DMS53 treated with DMSO at 0.1 percent for 48 hours (cell line): ENCODE measurements around the gene PER2.

Experiments used
- DNase-seq: peaks from one replicate; lab custom pipeline; 2025; ENCODE audit not compliant: unreplicated experiment; lab: John Stamatoyannopoulos, UW

PER2 gene

GRCh38 chr2:238251331-238251730, 37.1 kb downstream of the PER2 start:
- DNase-seq: no peak

GRCh38 chr2:238250896-238251295, 37.5 kb downstream of the PER2 start:
- no peak for DNase-seq

DNA sequence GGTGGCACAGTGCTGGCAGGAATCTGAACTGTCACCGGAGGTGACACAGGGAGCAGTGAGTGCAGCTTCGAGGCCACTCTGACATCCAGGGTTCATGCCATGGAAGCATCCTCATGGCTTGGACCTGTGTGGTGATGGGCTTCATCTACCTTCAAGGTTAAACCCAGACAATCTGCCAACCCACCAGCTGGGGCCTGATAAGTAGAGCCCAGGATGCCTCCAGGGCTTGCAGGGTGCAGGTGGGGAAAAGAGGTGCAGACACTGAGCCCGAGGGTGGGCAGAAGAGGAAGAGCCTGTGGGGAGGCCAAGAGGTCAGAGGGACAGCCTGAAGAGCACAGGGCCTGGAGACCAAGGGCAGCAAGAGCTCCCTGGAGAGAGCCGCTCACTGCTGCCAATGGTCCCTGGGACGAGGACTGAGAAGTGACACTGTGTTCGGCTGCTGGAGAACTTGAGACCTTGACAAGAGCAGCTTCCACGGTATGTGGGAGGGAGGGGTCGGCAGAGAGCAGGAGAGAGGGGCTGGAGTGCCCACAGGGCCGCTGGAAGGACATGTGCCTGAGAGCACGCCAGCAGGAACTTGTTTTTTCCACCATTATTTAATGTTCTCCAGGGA, 40.5 kb downstream of the PER2 start:
- no peak for DNase-seq

GRCh38 chr2:238247002-238247822, 41.2 kb downstream of the PER2 start:
- no peak for DNase-seq

GRCh38 chr2:238244151-238244550, 44.3 kb downstream of the PER2 start:
- no peak for DNase-seq

DNA sequence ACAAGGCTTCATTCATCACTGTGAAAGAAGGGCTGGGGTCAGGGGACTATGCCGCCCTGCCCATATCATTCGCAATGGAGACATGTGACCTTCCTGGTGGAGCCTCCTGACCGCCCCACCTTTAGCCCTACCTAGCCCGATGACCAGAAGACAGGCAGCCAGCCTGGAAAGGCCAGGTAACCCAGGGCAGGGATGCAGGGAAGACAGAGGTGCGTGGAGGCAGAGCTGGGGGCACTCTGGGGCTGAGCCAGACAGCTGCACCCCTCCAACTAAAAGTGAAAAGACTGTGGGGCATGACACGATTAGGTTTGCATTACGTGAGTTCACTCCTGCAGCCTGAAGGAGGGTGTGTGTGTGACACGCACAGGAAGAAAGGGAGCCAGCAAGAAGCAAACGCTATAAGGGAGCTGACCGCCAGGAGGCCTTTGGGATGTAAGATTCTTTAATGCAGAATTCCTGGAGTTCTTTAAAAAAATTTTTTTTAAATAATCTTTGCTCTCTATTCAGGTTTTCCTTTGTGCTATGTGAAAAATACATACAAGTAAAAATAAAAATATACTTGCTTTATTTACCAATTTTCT, 44.8 kb downstream of the PER2 start:
- no peak for DNase-seq

DNA sequence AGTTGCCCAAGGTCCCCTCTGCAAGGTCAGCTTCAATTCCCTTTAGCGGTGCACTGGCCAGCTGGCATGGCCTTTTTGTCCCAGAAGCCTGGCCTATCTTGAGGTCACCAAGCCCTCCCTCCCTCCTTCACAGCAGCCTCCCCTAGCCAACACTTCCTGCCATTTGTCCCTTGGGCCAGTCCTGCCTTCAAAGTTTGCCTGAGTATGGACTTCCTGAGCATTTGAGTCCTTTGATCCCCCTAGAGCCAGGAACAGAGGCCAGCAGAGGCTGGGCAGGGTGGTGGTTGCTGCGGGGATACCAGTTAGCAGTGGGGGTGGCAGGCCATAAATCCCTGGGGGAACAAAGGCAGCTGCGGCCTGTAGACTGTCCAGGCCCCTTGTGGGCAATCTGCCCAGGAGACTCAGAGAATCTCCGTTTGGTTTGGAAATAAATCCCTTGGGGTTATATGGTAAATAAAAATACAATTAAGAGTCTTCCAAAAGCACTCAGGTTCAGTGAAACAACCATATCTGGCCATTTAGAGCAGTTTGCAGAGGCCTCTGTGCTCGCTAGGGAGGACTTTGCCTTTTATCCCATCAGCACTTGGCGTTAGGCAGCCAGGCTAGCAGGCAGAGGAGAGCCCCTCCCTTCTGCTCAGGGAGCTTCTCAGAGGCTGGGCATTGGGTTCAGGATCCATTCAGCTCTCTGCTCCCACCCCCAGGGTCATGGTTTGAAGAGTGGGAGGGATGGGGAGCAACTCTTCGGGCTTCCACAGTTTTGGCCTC, 45.5 kb downstream of the PER2 start:
- DNase-seq: no peak

DNA sequence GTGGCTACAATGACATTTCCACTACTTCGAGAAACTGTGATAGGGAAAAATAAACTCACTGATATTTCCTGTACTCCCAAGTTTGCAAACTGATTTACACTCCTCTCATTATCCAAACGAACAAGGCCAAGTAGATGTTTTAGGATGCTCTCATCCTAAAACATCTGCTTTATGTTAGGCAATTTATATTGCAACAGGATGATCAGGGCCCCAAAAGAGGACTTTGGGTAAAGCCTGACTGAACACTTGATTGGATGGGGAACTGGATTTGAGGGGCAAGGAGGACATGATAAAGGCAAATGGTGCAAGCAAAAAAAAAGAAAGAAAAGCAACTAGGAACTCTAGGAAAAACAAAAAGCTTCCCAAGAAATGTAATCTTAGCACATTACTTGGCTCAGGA, 46.4 kb downstream of the PER2 start:
- DNase-seq: no peak

DNA sequence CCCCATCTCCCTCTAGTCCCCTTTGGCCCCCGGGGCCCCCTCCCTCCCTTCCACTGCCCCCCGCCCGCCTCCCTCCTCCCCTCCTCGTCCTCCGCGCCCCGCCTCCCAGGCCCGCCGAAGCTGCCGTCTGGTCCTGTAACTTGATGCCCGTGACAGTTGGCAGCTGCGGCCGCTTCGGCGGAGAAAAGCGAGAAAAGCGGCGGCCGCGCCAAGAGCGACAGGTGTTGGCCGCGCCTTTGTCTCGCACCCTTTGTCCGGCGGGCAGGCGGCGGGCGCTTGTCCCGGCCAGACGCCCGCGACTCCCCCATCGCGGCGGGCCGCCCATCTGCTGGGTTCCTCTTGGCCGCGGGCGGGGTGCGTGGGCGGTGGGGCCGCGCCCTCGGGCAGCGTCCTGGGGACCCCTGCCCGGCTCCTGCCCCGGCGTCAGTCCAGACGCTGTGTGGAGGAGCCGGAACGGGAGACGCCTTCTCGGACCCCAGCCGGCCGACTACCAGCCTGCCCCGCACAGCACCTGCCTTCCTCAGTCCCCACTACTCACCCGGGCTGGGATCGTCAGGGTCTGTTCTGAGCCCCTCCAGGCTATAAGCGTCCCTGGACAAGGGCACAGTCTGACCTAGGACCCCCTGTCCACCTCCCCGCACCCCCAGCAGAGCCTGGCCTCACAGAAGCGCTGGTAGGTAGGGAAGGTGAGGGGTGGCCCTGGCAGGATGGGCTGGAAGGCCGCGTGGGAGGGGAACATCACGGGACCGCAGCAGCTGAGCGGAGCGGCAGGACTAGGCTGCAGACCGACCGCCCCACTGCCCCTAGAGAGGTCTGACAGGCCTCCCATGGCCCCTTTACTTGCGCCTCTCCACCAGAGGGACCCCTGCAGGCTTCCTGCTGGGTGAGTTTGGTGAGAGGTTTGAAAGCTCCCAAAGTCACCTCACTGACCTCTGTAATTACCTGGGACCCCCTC, 47.4 kb downstream of the PER2 start:
- peak; percentile 94 for DNase-seq

DNA sequence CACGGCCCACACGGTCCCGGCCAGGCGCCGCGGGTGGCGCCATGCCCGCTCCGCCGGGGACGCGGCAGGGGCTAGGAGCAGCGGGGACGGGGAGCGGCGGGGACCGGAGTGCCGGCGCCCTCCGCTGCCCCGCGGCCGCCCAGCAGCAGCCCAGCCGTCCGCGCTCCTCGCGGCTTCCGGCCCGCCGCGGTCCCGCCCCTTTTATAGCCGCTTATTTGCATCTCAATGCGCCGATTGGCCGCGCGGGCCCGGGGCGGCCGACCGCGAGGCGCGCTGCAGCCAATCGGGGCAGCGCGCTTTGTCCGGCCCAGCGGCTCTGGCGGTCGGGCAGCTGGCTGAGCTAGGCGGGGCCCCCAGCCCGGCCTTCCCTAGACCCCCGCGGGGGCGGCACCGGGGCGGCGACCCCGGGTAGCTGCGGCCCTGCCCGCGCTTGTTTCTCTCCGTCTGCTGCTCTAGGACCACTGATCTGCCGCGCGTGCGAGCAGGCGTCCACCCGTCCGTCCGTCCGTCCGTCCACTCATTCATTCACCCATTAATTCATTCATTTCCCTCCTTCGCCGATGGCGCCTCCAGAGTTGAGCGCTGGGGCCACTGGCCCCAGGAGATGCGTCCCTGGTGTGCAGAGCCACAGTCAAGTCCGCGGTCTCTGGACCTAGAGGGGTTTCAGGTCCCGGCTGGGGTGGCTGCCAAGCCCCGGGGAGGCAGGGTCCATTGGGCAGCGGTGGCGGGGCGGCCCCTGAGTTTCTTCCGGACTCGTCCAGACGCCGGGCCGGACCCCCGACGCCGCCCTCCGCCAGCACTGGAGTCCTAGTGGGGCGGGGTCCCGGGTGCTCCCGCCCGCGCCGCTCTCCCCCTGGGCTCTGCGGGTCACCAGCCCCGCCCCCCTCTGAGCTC, 48.3 kb downstream of the PER2 start, which contains the start of gene HES6:
Gene HES6, minus strand, starts transcription at position 176 of the 894 bp plus-strand sequence. Its CDS starts 133 bp downstream, at position 43.
- peak; percentile 94 for DNase-seq

DNA sequence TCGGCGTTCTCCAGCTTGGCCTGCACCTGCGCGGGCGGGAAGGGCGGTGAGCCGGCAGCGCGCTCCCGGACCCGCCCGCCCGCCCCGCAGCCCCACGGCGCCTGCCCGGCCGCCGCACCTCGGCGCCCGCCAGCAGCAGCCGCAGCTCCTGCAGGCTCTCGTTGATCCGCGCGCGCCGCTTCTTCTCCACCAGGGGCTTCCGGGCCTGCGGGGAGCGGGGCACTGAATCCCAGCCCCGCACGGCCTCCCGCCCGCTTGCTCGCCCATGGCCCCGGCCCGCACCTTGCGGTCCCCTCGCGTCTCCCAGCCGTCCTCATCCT, 48.9 kb downstream of the PER2 start:
- DNase-seq: no peak

- DNase-seq: peak; percentile 59
Measured at GRCh38 chr2:238238766-238239542, 49.5 kb downstream of the PER2 start.

DNA sequence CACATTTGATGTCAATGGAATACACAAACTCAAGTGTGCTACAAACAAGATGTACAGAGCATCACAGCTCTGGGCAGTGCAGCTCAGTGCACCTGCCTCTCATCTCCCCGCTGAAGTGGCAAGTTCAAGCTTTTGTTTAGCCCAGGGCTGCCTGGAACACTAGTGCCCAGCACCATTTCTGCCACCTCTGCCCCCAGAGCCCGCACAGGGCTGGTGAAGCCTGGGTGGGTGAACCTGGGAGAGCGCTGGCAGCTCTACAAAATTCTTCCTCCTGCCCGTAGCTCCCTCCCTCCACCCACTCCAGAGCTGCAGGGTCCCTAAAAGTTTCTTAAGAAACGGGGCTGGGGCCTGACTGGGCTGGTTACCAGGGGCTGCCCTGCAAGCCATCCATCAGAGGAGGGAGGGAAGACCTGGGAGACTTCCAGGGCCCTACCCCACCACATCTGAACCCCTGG, 50.1 kb downstream of the PER2 start:
- DNase-seq: no peak

DNA sequence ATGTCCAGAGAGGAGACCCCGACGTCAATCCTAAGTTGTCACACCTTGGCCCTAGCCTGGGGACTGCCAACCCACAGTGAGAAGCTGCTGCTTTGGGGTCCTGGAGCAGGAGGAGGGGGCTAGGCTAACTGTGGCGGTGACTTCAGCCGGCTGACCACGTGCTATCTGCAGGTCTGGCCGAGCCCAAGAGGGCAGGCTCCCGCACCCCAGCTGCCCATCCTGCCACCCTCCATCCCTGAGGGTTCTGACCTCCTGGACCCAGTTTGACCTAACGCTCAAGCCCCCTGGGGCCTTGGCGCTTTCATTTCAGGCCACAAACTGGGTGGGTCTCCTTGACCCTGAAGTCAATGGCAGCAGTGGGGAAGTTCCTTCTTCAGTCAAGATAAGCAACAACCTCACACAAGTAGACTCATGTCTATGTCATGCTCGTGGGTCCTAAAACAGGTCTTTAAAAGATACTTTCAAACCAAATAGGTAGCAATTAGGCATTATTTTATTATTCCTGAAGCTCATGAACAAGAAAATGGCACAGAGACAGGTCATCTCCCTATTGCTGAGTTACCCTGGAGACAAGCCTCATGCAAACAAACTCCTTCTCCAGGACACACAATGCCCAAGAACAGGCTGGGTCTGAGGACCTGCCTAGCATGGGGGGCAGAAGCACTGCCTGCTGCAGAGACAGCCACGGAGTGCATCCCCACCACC, 50.8 kb downstream of the PER2 start:
- DNase-seq: no peak

DNA sequence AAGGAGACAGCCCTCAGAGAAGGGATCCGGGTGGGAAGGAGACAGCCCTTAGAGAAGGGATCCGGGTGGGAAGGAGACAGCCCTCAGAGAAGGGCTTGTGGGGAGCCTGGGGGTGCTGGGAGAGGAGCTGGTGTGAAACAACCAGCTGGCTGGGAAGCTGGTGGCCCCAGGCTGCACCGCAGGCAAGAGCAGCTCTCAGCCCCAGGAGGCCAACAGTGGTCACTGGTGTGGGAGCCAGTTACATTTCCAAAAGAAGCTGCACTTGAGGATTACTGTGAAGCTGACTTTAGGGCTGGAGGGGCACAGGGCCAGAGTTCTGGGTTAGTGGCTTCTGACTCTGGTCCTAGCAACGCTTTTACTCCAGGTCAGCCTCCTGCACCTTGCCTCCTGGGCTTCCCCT, 51.8 kb downstream of the PER2 start:
- DNase-seq: no peak

DNA sequence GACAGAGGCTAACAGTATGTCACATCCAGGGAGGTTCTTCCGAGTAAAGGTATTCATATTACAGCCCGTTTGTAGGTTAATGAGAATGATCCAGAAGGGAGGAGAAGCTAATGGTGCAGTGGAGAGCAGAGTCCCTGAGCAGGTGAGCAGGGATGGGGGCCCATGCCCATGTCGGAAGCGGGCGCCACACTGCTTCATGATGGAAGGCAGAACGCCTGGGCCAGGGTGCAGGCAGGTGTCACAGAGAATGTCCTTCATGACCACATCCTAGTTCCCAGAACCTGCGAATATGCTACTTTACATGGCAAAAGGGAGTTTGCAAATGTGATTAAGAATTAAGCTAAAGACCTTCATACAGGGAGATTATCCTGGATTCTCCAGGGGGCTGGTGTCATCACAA, 52.6 kb downstream of the PER2 start:
- no peak for DNase-seq

DNA sequence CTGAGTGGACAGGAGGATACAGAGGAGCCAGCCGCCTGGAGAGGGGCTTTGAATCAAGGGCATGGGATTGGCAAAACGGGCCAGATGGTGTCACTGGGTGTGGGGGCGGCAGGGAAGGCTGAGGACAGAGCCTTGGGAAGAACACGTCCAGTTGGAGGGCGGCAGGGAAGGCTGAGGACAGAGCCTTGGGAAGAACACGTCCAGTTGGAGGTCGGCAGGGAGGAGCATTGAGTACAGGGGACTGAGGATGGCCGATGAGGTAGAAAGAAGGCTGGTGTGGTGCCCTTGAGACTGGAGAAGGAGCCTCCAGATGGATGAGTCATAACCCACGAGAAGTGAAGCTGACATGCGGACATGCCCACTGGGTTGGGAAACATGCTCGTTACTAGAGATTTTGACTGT, 53.1 kb downstream of the PER2 start:
- DNase-seq: no peak

GRCh38 chr2:238233625-238234024, 54.8 kb downstream of the PER2 start:
- DNase-seq: no peak
